ENCODE data around the gene MICALL2.

MICALL2 gene

DNA sequence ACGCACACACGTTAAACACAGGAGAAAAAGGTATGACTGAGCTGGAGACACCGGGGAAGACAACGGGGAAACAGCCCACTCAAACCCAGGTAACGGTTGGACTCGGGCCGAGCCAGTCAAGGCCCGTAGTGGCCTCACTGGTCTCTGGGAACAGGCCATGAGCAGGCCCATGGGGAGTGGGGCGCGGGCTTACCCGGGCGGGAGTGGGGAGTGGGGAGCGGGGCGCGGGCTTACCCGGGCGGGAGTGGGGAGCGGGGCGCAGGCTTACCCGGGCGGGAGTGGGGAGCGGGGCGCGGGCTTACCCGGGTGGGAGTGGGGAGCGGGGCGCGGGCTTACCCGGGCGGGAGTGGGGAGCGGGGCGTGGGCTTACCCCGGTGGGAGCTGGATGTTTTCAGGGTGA lies 33.4 kb upstream of the MICALL2 start:
- no peak for DNase-seq

DNA sequence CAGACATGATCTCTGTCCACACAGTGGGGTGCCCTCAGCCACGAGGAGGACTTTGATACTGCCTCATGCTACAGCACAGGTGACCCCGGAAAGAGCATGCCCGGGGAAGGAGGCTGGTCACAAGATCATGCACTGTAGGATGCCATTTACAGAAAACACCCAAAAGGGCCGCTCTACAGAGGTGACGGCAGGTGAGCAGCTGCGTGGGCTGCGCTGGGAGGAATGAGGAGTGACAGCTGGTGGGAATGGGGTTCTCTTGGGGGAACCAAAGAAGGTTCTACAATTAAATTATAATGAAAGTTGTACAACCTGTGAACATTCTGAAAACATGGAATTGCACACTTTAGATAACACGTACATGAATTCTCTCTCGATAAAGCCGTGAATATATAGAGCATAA lies 33.0 kb upstream of the MICALL2 start:
- DNase-seq, result no peak

DNA sequence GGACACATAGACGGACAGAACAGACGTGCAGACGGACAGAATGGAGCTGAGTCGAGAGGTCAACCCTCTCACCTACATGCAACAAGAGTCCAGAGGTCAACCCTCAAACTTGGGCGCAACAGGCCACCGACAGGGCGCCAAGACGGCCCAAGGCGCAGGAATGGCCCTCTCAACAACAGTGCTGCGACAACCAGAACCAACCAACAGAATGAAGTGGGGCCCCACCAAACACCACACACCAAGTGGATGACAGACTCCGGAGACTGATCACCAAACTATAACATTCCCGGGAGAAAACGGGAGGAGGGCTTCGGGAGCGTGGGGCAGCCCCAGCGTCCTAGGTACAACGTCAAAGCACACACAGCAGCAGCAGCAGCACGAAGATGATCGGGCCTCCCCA lies 31.6 kb upstream of the MICALL2 start:
- no peak for DNase-seq

DNA sequence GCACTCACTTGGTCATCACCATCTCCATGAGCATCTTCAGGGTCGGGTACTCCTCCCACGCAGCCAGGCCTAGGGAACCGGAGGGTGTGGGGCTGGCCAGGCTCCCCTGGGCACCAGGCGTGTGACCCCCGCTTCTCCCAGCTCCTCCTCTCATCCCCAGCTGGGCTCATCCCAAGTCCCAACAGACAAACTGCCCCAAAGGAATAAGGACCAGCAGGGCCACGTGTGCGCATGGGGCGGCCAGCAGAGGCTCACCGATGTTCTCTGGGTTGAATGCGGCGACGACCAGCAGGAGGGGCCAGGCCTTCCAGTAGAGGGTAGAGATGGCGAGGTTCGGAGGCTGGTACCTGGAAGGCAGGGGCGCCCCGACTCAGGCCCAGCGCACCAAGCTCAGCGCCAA lies 30.1 kb upstream of the MICALL2 start:
- no peak for DNase-seq

DNA sequence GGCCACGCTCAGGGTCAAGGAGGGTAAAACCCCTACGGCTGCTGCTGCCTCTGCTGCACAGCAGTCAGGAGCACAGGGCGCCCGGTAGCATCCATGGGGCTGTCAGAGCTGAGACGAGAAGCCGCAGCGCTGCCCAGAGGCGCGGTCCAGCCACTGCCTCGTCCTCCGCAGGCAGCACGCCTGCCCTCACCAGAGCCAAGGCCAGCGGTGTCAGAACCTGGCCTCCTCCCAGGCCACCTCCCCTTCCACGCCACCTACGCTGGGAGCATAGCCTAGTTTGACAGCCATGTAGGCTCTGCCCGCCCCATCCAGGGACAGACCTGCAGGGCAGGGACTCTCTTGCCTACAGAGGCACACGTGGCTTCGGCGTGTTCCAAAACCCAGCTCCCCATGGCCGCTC lies 28.7 kb upstream of the MICALL2 start:
- DNase-seq, result no peak

DNA sequence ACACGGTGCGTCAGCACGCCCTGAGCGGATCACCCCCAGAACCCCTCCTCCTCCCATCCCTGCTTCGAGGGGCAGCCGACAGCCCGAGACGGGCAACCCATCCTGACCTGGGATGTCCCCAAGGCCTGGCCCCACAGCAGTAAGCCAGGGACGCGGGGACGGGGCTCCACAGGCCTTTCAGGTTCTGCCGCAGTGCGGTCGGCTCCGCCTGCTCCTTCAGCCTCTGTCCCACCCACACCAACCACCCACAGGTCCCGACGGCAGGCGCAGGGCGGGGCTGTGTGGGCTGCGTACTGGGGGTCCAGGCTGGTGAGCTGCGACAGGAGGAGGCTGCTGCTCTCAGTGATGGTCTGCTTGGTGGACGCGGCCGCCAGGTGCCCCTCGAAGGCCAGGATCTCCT lies 28.2 kb upstream of the MICALL2 start:
- DNase-seq, result no peak

DNA sequence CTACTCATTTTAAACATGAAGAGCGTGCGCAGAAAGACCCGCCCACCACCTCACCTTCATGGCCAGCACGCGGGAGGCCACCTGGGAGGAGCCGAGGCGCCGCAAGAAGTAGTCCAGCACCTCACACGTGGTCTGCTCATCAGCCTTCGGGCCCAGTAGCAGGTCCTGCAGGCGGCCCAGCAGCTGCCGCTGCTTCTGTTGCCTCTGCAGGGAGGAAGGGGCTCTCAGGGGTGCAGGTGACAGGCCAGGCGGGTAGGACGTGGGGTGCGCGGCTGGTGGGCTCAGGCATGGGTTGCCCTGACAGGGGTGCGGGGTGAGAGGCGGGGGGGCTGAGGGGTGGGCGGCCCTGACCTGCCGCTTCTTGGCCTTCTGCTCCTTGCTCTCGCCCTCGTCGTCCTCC lies 27.3 kb upstream of the MICALL2 start:
- no peak for DNase-seq

DNA sequence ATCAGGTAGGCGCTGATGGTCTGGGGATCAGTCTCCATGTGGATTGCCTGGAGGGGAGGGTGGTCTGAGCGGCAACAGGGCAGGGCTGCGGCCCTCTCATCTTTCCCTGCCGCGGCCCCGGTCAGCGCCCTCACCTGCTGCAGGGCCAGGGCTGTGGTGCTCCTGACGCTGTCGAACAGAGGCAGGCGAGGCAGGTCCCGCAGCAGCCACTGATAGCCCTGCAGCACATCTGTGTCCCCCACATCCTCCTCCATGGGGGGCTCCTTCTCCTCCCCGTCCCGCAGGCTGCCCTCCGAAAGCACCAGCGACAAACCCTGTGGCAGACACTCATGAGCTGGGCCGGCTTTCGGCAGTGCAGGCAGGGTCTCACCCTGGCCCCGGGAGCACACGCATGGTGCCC lies 25.9 kb upstream of the MICALL2 start:
- DNase-seq, result no peak

DNA sequence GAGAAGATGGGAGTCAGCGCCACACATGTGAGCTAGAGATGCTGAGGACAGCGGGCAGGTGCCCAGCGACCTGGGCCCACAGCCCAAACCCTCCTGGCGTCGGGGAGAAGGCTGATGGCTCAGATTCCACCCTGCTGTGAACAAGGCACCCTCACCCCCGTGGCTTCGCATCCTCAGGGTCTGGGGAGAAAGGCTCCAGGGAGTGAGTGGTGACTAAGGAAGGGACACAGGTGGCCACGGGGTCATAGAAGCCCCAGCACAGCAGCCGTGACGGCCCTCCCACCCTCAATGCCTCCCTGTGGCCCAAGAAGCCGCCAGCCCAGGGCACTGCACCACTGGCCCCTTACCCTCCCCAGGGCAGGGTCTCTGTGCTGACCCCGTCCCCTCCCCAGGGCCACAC lies 25.3 kb upstream of the MICALL2 start:
- DNase-seq, result no peak

DNA sequence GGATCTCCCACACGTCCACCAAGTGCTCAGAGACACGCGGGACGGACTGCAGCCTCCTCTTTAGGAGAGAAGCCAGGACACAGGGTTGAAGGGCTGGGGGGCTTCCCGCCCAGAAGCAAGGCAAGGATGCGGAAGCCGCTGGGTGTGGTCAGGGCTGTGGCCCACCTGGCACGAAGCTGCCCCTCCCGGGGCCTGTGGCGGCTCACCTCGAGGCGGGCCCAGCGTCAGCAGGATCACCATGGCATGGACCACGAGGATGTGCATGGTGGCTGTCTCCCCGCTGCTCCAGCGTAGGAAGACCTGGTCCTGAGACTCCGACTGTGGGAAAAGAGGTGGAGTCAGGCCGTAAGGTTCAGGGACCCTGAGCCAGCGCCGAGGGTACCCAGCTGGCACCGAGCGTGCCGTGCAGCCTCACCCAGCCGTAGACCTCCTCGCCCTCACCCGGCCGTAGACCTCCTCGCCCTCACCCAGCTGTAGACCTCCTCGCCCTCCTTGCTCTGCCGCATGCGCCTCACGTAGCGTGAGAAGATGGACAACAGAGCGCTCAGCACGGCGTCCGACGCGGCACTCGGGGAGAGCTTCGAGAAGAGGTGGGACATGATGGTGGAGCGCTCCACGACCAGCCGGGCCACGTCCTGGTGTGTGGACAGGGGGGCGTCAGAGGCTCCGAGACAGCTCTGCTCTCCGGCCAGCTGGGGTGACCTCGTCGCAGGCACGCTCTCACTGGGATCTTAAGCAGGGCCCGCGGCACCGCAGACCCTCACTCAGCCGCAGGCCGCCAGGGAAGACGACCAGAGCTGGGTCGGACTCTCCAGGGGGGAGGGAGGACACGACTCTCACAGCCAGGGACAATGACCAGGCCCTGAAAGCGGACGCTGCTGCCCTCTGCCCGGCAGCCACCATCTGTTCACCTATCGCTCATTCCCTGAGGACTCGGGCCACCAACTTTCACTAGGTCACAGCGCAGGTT lies 24.6 kb upstream of the MICALL2 start:
- no peak for DNase-seq

DNA sequence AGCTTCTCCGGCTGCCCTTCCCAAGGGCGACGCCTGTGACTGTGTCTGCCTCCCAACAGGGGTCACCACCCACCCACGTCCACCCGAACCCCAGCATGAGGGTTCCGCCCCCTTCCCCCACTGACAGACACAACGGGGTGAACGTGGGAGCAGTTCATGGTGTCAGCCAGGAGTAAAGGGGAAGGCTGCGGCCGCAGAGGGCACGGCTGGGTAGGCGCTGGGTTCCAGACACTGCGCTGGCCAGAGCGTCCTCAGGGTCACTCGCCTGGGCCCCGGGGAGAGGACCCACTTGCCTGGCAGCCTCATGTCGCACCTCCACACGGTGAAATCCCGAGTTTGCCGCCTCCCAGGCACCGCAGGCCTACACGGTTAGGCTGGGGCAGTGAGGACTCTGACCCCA lies 23.8 kb upstream of the MICALL2 start:
- DNase-seq, result no peak

DNA sequence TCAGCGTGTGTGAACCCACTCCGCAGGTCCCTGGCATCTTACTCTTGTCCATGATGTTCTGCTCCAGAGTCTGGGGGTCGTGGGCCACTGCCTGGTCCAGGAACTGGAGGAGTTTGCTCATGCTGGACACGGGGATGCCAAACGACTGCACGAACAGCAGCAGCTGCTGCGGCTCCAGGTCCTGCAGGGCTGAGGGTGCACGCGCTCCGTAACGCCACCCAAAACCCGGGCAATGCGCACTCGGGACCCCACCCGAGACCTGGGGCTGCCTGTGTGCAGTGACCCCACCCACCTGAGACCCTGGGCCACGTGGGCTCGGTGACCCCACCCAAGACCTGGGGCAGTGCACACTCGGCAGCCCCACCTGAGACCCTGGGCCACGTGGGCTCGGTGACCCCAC lies 22.0 kb upstream of the MICALL2 start:
- no peak for DNase-seq

DNA sequence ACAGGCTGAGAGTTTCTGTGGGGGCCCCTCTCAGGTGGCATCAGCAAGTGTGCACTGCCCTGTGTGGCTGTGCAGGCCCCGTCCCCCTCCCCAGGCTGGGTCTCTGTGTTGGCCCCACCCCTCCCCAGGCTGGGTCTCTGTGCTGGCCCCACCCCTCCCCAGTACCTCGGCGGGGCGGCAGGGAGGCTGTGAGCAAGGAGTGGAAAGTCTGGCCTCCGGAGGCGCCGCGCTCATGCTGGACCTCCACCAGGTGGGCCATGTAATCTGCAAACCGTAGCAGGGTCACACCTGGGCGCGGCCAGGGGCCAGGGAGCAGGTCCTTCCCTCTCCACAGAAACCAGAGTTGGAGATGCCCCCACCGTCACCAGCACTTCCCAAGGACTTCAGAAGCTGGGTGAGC lies 21.4 kb upstream of the MICALL2 start:
- no peak for DNase-seq

DNA sequence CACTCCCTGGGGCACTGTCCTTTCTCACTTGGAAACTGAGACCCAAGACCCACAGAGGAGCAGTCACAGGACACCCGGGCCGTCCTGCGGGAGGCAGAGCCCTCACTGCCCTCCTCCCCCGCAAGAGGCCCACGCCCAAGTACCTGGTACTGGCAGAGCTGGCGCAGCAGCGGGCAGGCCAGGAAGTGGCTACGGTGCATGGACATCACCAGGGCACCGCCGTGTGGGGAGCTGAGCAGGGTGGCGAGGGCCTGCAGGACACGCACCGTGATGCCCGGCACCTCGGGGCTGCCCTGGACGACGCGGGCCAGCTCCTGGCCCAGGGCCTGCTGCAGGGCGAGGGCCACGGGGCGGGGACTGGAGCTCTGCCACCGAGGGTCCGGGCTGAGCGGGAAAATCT lies 20.0 kb upstream of the MICALL2 start:
- DNase-seq, result no peak

DNA sequence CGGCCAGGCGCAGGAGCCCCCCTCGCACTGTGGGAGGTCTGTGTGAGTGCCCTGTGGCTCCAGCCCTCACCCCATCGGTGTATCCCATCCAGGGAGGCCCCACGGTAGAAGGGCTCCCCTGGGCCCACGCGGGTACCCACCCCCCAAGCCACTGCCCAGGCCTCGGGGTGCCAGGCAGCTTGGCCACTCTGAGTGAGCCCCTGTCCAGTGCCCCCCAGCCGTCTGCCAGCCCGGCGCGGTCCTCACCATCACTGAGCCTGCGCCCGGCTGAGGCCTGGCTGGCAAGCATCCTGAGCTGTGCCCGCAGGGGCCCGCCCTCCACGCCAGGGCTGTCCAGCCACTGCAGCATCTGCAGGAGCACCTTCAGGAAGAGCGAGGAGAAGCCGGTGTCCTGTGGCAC lies 19.2 kb upstream of the MICALL2 start:
- no peak for DNase-seq

DNA sequence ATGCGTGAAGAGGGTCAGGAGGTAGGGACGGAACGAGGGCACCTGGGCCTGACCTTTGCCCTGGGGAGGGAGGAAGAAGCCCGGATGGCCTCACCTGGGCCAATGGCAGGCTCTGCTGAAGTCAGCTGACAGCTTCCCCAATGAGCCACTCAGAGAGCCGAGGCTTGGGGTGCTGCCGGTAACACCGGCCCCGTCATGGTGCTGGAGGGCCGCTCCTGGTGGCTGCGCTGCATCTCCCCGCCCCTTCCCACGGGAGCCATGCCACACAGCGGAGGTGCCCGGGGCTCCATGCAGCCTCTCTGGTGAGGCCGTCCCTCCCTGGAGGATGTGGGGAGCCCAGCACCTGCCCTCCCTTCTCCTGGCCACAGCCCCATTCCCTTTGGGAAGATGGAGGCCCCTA lies 17.6 kb upstream of the MICALL2 start:
- no peak for DNase-seq

DNA sequence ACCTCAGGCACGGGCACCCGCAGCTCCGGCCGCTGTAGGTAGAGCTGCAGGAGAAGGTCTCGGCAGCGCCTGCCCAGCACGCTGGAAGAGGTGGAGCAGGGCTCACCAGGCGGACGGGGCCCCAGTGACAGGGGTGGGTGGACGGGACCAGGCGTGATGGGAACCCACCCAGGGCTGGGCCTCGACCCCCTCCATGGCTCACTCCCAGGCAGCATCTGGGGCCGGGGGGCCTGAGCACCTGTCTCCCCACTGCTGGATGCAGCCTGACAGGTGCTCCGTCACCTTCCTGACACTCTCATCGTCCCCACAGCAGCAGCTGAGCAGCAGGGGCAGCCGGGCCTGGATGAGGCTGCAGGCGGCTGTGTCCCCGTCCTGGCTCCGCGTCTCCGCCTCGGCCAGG lies 16.7 kb upstream of the MICALL2 start:
- DNase-seq, result no peak

DNA sequence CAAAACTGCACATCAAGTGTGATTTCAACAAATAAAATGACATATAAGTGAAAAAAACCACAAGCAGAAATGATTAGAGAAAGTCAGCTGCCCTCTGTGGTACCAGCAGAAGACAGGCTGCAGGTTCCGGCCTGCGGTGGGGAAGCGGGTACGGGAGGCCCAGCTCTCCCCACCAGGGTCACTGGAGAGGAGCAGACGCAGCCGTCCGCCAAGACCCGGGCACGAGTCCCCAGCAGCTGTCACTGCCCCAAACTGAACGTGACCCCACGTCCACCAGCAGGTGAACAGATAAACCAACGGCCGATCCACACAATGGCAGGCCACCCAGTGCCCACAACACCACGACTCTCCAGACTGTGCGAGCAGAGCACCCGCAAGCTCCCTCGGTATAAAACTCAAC lies 16.1 kb upstream of the MICALL2 start:
- DNase-seq, result no peak

DNA sequence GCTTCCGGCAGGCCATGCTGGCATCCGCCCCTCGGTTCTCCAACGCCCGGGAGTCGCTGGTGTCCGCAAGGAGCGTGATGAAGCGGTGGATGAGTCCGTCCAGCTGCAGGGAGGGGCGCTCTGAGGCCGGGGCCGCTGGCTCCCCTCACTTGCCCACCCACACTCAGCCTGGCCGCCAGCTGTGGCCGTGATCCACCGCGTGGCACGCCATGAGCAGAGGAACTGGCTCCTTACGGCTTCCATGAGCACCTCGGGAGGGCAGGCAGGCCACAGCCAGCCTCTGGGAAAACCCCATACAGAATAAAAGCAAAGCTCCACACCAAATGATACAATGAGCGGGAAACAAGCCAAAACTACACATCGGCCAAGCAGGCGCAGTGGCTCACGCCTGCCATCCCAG lies 15.5 kb upstream of the MICALL2 start:
- DNase-seq, result no peak

DNA sequence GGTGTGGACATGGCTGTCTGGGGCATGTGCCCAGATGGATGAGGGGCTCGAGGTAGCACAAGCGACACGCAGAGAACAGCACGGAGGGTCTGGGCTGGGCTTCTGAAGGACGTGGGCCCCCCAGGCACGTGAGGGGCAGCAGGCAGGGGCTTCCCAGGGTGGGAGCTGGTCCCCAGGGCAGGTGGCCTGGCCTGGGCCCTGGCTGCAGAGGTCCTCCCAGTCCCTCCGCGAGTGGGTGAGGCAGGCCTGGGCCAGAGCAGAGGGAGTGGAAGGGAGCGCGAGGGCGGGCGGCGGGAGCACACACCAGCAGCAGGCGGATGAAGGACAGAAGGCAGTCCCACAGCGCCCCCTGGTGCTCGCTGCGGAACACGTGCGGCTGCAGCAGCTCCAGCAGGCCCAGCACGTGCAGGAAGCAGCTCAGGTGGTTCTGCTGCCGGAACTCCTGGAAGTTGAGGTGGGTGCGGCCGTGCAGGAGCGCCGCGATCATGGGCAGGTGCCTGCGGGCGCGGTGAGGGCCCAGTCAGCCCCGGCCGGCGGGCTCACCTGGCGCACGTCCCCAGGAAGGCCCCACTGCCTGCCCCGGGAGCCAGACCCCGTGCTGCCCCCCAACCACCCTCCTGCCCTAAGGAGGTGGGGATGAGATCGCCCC lies 14.7 kb upstream of the MICALL2 start:
- peak; percentile 86 for DNase-seq

DNA sequence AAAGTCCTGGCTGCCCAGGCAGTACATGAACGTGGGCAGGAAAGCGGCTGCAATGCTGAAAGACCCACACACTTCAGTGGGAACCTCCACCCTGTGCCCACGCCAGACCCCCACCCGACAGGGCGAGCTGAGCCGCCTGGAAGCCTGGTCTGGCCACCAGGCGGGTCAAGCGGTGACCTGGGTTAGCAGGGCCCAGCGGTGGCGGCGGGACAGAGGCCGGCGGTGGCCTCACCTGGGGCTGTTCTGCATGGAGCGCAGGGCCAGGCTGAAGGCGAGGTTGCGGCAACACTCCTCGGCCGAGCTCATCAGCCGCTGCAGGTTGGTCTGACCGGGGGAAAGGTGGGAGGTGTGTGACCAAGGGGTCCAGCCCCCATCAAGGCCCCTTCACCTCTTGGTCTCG lies 11.6 kb upstream of the MICALL2 start:
- no peak for DNase-seq

DNA sequence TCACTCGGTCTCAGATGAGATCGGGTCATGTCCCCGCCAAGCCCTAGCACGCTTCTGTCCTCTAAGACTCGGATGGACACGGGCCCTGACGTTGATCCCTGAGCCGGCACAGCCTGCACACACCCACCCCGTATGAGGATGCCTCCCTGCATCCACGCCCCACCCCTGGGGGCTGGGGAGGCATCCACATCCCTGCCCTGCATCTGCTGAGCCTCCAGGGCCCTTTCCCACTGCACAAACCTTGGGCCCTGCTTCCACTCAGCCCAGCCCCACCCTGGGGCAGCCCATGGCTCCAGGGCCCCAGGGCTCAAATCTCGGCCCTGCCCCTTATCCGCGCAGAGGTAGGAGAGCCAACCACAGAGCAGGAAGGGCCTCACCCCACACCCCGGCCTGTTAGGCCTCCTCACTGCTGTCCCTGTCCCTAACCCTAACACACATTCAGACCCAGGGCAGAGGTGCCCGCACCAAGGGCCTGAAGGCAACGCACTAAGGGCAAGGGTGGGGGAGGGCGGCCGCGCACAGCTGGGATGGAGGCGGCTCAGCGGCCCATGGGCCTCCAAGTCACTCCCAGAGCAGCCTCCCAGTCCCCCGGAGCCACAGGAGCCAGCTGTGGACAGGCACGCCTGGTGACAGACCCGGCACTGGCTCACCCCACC lies 9.5 kb upstream of the MICALL2 start:
- DNase-seq, result no peak

DNA sequence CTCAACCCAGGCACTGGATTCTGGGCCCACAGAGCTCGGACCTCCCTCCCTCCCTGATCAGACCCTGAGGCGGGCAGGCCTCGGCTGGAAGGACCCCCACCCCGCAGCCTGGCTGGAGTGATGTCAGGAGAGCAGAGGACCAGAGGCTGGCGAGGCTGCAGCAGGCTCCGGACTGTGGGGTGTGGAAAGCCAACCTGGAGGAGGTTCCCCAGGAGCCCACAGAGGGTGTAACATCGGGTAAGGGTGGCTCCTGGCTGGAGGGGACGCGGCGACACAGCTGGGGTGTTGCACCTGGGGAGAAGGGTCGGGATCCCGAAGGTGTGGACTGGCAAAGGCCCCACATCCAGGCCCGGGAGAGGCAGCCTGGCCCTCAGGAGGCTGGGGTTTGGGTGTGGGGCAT lies 8.9 kb upstream of the MICALL2 start:
- no peak for DNase-seq
